Measurements from ENCODE around the gene ART4. TPM values are rescaled to one million over a fixed set of nuclear protein-coding genes. Genes with fewer than 3 reads are reported as not detected.

ART4 gene
- total and polyA plus RNA-seq, 2 donors from 2014 or later: 2.6 to 3.0 TPM

- Histone ChIP-seq H3K36me3 (ENCODE audit: control insufficient read depth in 2 of 3, insufficient read depth in 3 of 3, low read length in 3 of 3) (no peaks in the 10 kb centered on the region), H3K27ac (ENCODE audit: low read depth in 2 of 2, low read length in 2 of 2) (peak overlapping the region; percentile 39 to 78), H3K4me3 (ENCODE audit: low read length in 3 of 3) (no peak overlapping the region), H3K9me3 (ENCODE audit: control insufficient read depth in 2 of 3, insufficient read depth in 1 of 3, low read length in 3 of 3) (no peaks in the 10 kb centered on the region), H3K4me1 (ENCODE audit: control insufficient read depth in 2 of 3, insufficient read depth in 2 of 3, low read depth in 1 of 3, low read length in 3 of 3) (peaks cover 5 to 35% (median 12%) of the 10 kb centered on the region in 3 donors), H3K27me3 (ENCODE audit: control insufficient read depth, insufficient read depth, low read length) (no peaks in the 10 kb centered on the region), H3K9ac (ENCODE audit: low read length in 3 of 3) (no peak overlapping the region)
- intact Hi-C loops (cut with DNase I): no loop called here
- DNase-seq (no peak), FAIRE-seq (no peak)
- TF ChIP-seq CTCF (IDR thresholded peaks at IDR 0.05; ENCODE audit: borderline replicate concordance, extremely low read depth, insufficient read depth): no peak
Observed at GRCh38 chr12:14846042-14846587, 2.8 kb upstream of the ART4 start.

GRCh38 chr12:14845350-14845750, 2.0 kb upstream of the ART4 start:
- no peak overlapping the region for H3K9ac ChIP-seq (ENCODE audit: low read length in 3 of 3)
- intact Hi-C loops (cut with DNase I): no loop called here
- no peak overlapping the region for H3K4me3 ChIP-seq (ENCODE audit: low read length in 3 of 3)
- no peaks in the 10 kb centered on the region for H3K9me3 ChIP-seq (ENCODE audit: control insufficient read depth in 2 of 3, insufficient read depth in 1 of 3, low read length in 3 of 3)
- no peaks in the 10 kb centered on the region for H3K27me3 ChIP-seq (ENCODE audit: control insufficient read depth, insufficient read depth, low read length)
- TF ChIP-seq CTCF (IDR thresholded peaks at IDR 0.05; ENCODE audit: borderline replicate concordance, extremely low read depth, insufficient read depth): peak; percentile 88
- H3K27ac ChIP-seq (ENCODE audit: low read depth in 2 of 2, low read length in 2 of 2): peak overlapping the region in 1 of 2 donors; percentile 49
- DNase-seq: peak in 3 of 5 donors; percentile 51 to 89 (median 79)
- peaks cover 5 to 35% (median 15%) of the 10 kb centered on the region in 3 donors for H3K4me1 ChIP-seq (ENCODE audit: control insufficient read depth in 2 of 3, insufficient read depth in 2 of 3, low read depth in 1 of 3, low read length in 3 of 3)
- no peaks in the 10 kb centered on the region for H3K36me3 ChIP-seq (ENCODE audit: control insufficient read depth in 2 of 3, insufficient read depth in 3 of 3, low read length in 3 of 3)
- peak; percentile 82 for FAIRE-seq

GRCh38 chr12:14844401-14844800, 1.1 kb upstream of the ART4 start:
- intact Hi-C loops (cut with DNase I): loop anchor here (5.0 kb wide), 1 partner anchor 153 kb away; no protein-coding TSS in a partner anchor
- H3K27me3 ChIP-seq (ENCODE audit: control insufficient read depth, insufficient read depth, low read length): no peaks in the 10 kb centered on the region
- peaks cover 5 to 35% (median 15%) of the 10 kb centered on the region in 3 donors for H3K4me1 ChIP-seq (ENCODE audit: control insufficient read depth in 2 of 3, insufficient read depth in 2 of 3, low read depth in 1 of 3, low read length in 3 of 3)
- H3K4me3 ChIP-seq (ENCODE audit: low read length in 3 of 3): no peak overlapping the region
- no peaks in the 10 kb centered on the region for H3K36me3 ChIP-seq (ENCODE audit: control insufficient read depth in 2 of 3, insufficient read depth in 3 of 3, low read length in 3 of 3)
- no peak overlapping the region for H3K9ac ChIP-seq (ENCODE audit: low read length in 3 of 3)
- FAIRE-seq (no peak), DNase-seq (no peak)
- H3K9me3 ChIP-seq (ENCODE audit: control insufficient read depth in 2 of 3, insufficient read depth in 1 of 3, low read length in 3 of 3): no peaks in the 10 kb centered on the region
- no peak overlapping the region for H3K27ac ChIP-seq (ENCODE audit: low read depth in 2 of 2, low read length in 2 of 2)
- no peak for TF ChIP-seq CTCF (IDR thresholded peaks at IDR 0.05; ENCODE audit: borderline replicate concordance, extremely low read depth, insufficient read depth)
